IPS-18a (cell line): ENCODE results near the gene USP37.

Source experiments
- H3K27ac ChIP-seq: one replicate; pipeline ENCODE4 v1.5.1; 2013; ENCODE audit warnings: low read length
- H3K27me3 ChIP-seq: one replicate; pipeline ENCODE4 v1.6.1; 2013; ENCODE audit warnings: mild to moderate bottlenecking, low read length; ENCODE audit not compliant: control insufficient read depth, insufficient read depth
- H3K36me3 ChIP-seq: one replicate; pipeline ENCODE4 v1.6.1; 2013; ENCODE audit warnings: low read depth, low read length; ENCODE audit not compliant: control insufficient read depth
- H3K4me1 ChIP-seq: one replicate; pipeline ENCODE4 v1.6.1; 2013; ENCODE audit warnings: low read depth, low read length; ENCODE audit not compliant: control insufficient read depth
- H3K4me3 ChIP-seq: one replicate; pipeline ENCODE4 v1.5.1; 2013; ENCODE audit warnings: low read length
- H3K9ac ChIP-seq: one replicate; pipeline ENCODE4 v1.6.1; 2013; ENCODE audit warnings: mild to moderate bottlenecking, low read length, moderate library complexity
- H3K9me3 ChIP-seq: one replicate; pipeline ENCODE4 v1.6.1; 2013; ENCODE audit warnings: low read depth, low read length; ENCODE audit not compliant: control insufficient read depth

USP37 gene

DNA sequence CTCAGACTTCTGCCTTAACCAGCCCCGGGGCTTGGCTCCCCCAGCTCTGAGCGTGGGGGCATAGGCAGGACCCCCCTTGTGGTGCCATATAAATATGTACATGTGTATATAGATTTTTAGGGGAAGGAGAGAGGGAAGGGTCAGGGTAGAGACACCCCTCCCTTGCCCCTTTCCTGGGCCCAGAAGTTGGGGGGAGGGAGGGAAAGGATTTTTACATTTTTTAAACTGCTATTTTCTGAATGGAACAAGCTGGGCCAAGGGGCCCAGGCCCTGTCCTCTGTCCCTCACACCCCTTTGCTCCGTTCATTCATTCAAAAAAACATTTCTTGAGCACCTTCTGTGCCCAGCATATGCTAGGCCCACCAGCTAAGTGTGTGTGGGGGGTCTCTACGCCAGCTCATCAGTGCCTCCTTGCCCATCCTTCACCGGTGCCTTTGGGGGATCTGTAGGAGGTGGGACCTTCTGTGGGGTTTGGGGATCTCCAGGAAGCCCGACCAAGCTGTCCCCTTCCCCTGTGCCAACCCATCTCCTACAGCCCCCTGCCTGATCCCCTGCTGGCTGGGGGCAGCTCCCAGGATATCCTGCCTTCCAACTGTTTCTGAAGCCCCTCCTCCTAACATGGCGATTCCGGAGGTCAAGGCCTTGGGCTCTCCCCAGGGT, 162.9 kb downstream of the USP37 start:
- H3K9ac ChIP-seq, result peak overlapping the region; percentile 55
- H3K9me3 ChIP-seq, result no peaks in the 10 kb centered on the region
- H3K27me3 ChIP-seq, result no peaks in the 10 kb centered on the region
- no peaks in the 10 kb centered on the region for H3K36me3 ChIP-seq
- no peak overlapping the region for H3K27ac ChIP-seq
- H3K4me1 ChIP-seq, result peaks cover 21% of the 10 kb centered on the region
- H3K4me3 ChIP-seq, result peak overlapping the region; percentile 75

DNA sequence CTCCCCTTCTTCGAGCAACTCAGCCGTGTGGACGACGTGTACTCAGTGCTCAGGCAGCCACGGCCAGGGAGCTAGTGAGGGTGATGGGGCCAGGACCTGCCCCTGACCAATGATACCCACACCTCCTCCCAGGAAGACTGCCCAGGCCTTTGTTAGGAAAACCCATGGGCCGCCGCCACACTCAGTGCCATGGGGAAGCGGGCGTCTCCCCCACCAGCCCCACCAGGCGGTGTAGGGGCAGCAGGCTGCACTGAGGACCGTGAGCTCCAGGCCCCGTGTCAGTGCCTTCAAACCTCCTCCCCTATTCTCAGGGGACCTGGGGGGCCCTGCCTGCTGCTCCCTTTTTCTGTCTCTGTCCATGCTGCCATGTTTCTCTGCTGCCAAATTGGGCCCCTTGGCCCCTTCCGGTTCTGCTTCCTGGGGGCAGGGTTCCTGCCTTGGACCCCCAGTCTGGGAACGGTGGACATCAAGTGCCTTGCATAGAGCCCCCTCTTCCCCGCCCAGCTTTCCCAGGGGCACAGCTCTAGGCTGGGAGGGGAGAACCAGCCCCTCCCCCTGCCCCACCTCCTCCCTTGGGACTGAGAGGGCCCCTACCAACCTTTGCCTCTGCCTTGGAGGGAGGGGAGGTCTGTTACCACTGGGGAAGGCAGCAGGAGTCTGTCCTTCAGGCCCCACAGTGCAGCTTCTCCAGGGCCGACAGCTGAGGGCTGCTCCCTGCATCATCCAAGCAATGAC, 163.6 kb downstream of the USP37 start:
- Histone ChIP-seq H3K4me3 (no peak overlapping the region), H3K36me3 (no peaks in the 10 kb centered on the region), H3K27ac (no peak overlapping the region), H3K9ac (no peak overlapping the region), H3K27me3 (peaks cover 1% of the 10 kb centered on the region), H3K9me3 (no peaks in the 10 kb centered on the region), H3K4me1 (peaks cover 21% of the 10 kb centered on the region)

DNA sequence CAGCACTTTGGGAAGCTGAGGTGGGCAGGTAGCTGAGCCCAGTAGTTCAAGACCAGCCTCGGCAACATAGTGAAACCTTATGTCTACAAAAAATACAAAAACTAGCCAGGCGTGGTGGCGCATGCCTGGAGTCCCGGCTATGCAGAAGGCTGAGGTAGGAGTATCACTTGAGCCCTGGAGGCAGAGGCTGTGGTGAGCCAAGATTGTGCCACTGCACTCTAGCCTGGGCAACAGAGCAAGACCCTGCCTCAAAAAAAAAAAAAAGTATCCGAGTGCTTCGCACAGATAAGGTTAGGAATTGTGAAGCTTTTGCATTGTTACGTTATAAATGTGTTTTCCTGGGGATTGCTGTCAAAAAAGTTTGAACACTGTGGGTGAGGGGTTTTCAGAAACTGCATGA, 164.3 kb downstream of the USP37 start:
- H3K9me3 ChIP-seq, result no peaks in the 10 kb centered on the region
- no peak overlapping the region for H3K4me3 ChIP-seq
- H3K9ac ChIP-seq, result no peak overlapping the region
- H3K4me1 ChIP-seq, result peaks cover 21% of the 10 kb centered on the region
- no peaks in the 10 kb centered on the region for H3K36me3 ChIP-seq
- peaks cover 8% of the 10 kb centered on the region for H3K27me3 ChIP-seq
- H3K27ac ChIP-seq, result no peak overlapping the region

DNA sequence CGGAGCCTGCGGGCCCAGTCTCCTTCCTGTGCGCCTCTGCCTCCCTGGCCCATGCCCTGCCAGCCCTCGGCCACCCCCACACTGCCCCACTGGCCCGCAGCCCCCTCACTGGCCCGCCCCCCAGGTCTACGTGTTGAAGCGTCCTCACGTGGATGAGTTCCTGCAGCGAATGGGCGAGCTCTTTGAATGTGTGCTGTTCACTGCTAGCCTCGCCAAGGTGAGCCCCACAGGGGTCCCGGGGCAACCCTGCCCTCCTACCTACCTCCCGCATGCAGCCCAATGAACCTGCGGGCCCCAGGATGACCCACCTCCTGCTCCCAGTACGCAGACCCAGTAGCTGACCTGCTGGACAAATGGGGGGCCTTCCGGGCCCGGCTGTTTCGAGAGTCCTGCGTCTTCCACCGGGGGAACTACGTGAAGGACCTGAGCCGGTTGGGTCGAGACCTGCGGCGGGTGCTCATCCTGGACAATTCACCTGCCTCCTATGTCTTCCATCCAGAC, 165.2 kb downstream of the USP37 start:
- Histone ChIP-seq H3K9ac (no peak overlapping the region), H3K27me3 (peaks cover 17% of the 10 kb centered on the region), H3K4me3 (no peak overlapping the region), H3K9me3 (no peaks in the 10 kb centered on the region), H3K4me1 (peaks cover 21% of the 10 kb centered on the region), H3K27ac (no peak overlapping the region), H3K36me3 (no peaks in the 10 kb centered on the region)

DNA sequence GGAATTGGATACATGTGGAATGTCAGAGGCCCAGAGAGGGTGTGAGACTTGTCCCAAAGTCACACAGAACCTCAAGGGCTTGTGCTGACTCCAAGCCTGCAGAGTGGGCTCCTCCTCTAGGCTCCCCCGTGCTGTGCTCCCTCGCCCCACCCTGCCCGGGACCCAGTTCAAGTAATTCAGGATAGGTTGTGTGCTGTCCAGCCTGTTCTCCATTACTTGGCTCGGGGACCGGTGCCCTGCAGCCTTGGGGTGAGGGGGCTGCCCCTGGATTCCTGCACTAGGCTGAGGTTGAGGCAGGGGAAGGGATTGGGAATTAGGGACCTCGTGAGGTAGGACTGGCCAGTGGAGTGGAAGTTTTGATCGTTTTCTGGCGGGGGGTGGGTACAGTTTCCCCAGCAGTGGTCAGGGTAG, 165.7 kb downstream of the USP37 start:
- Histone ChIP-seq H3K9ac (no peak overlapping the region), H3K9me3 (no peaks in the 10 kb centered on the region), H3K4me1 (peaks cover 23% of the 10 kb centered on the region), H3K4me3 (no peak overlapping the region), H3K27me3 (peaks cover 21% of the 10 kb centered on the region), H3K36me3 (no peaks in the 10 kb centered on the region), H3K27ac (no peak overlapping the region)

DNA sequence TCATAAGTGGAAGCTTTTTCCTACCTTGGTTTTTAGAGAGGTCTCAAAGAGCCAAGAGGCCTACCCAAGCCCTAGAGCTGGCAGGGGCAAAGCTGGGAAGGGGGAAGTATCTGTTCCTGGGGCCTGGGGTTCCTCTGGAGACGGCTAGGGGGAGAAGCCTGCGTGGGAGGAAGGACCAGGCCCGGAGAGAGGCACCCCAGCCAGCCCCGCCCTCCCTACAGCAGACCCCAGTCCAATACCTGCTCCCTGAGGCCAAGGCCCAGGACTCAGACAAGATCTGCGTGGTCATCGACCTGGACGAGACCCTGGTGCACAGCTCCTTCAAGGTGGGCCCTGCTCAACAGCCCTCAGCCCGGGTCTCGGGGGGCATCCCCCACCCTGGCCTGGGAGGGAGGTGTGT, 166.3 kb downstream of the USP37 start:
- Histone ChIP-seq H3K4me3 (no peak overlapping the region), H3K9ac (no peak overlapping the region), H3K36me3 (no peaks in the 10 kb centered on the region), H3K27me3 (peaks cover 27% of the 10 kb centered on the region), H3K4me1 (peaks cover 24% of the 10 kb centered on the region), H3K9me3 (no peaks in the 10 kb centered on the region), H3K27ac (no peak overlapping the region)

DNA sequence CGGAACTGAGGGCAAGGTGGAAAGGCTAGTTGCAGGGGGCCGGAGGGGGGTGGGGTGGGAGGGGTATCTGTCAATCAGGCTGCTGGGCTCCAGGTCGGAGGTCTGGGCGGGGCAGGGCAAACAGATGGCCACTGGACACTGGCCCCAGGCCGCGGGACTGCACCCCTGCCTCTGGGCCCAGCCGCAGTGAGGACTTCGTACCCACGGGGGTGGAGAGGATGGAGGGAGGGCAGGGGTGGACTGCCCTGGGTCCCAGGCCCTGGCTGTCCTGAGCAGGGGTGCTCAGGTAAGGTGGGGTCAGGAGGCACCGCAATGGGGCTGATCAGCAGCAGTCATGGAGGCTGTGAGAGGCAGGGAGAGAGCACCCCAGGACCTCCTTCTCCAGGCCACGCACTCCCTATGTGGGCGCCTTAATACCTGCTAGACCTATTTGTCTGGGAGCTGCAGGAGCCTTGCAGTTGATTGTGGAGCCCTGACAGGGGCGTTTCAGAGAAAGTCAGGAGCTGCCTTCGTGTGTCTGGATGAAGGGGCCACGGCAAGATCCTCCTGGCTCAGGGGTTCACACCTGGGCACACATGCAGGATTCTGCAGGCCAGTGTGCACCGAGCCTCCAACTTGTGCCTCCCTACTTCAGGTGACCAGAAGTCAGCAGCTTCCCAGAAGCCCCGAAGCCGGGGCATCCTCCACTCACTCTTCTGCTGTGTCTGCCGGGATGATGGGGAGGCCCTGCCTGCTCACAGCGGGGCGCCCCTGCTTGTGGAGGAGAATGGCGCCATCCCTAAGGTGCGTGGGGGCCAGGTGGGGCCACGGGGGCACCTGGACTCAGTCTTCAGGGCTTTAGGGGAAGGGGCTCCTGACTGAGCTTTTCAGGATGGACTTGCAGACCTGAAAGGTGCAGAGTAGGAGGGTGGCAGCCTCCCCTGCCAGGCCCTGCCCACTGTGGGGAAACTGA, 166.9 kb downstream of the USP37 start:
- Histone ChIP-seq H3K9ac (no peak overlapping the region), H3K27ac (no peak overlapping the region), H3K36me3 (no peaks in the 10 kb centered on the region), H3K27me3 (peaks cover 34% of the 10 kb centered on the region), H3K4me1 (peaks cover 27% of the 10 kb centered on the region), H3K9me3 (no peaks in the 10 kb centered on the region), H3K4me3 (peak overlapping the region; percentile 70)
